ENCODE measurements around the gene CDH23. TPM values are rescaled to one million over a fixed set of nuclear protein-coding genes. Genes with fewer than 3 reads are reported as not detected.
A peak's percentile ranks its signal among the peaks of the same experiment; 100 is the strongest.

Gene CDH23
- total and polyA plus RNA-seq, 2 of the 8 experiments (the other 6 are each of a cell fraction or from before 2014, with no cell fraction given) = 1.9 to 4.9 TPM

DNA sequence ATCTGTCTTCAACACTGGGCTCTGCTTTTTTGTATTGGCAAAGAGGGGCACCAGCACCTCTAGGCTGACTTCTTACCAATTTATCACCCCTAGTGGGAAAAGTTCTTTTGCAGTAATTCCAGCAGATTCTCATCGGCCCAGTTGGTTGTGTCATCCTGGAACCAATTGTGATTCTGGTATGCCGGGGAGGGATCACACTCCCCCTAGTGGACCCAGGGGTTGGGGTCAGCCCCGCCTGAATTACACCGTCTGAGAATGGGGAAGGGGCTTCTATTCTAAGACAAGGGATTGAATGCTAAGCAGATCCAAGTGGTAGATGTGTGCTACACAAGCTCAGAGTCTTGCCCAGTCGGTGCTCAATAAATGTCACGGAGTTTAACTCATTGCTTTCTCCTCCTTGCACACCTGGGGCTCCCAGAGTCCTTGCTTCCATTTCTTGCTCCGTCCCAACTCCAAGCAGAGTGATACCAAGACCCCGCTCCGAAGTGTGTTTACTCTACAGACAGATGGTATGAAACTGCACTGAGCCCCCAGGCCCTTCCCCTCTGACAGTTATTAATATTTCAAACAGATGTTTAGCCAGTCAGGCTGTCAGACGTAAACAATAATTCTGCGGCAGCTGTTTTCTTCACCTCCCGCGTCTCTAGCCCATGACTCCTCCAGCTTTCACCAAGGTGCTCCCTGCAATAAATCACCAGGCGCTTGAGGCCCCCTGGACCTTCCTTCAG, 251.0 kb downstream of the CDH23 start:
- Histone ChIP-seq H3K36me3 (ENCODE audit: control insufficient read depth in 2 of 4, insufficient read depth in 4 of 4, low read length in 3 of 4) (no peaks in the 10 kb centered on the region), H3K27me3 (replicated peaks in 1 of 4; ENCODE audit: control insufficient read depth in 3 of 4, extremely low read depth in 1 of 4, insufficient read depth in 3 of 4, low read length in 3 of 4) (no peaks in the 10 kb centered on the region), H2AK5ac (ENCODE audit: low read depth, low read length) (no peak overlapping the region), H3K14ac (ENCODE audit: insufficient read length) (no peak overlapping the region), H2BK15ac (ENCODE audit: low read length) (no peak overlapping the region), H4K91ac (replicated peaks; ENCODE audit: insufficient read length, low read length) (no peak overlapping the region), H4K5ac (ENCODE audit: insufficient read length, low read depth, low read length) (no peak overlapping the region), H3K4ac (replicated peaks; ENCODE audit: insufficient read length, low read depth, low read length) (no peak overlapping the region), H3K9me3 (ENCODE audit: insufficient read depth in 2 of 2, low read depth in 1 of 2, low read length in 1 of 2) (no peaks in the 10 kb centered on the region), H2BK20ac (ENCODE audit: low read length) (0 out of 2 replicates have a peak overlapping the region, but pooled peaks have one; percentile 61), H2AFZ (ENCODE audit: low read length) (no peak overlapping the region), H3K23ac (ENCODE audit: insufficient read length) (no peak overlapping the region), H2BK120ac (replicated peaks; ENCODE audit: low read depth, low read length) (no peak overlapping the region), H2BK12ac (ENCODE audit: low read depth, low read length) (peak overlapping the region; percentile 82; the same call in 1 of the 2 replicates), H3K23me2 (ENCODE audit: low read depth, low read length) (no peaks in the 10 kb centered on the region; the same call in 1 of the 2 replicates), H3K18ac (ENCODE audit: extremely low read depth, low read length) (peak overlapping the region; percentile 51; the same call in 1 of the 2 replicates), H3K79me1 (ENCODE audit: low read depth, low read length) (no peaks in the 10 kb centered on the region), H3K79me2 (ENCODE audit: control insufficient read depth in 1 of 2, insufficient read depth in 2 of 2, low read length in 2 of 2) (no peaks in the 10 kb centered on the region), H3K4me2 (ENCODE audit: insufficient read depth in 1 of 2, low read depth in 2 of 2, low read length in 2 of 2) (no peak overlapping the region), H3K27ac (ENCODE audit: low read depth, low read length) (no peak overlapping the region), H3K4me1 (replicated peaks in 1 of 4; ENCODE audit: control insufficient read depth in 3 of 4, insufficient read depth in 4 of 4, low read length in 3 of 4) (peaks cover 10 to 14% (median 10%) of the 10 kb centered on the region in 4 experiments), H3K9ac (replicated peaks in 1 of 4; ENCODE audit: extremely low read depth in 1 of 4, low read depth in 3 of 4, low read length in 3 of 4) (no peak overlapping the region), H4K20me1 (replicated peaks in 1 of 2; ENCODE audit: control insufficient read depth in 1 of 2, insufficient read depth in 2 of 2, low read length in 2 of 2) (no peaks in the 10 kb centered on the region), H2BK5ac (ENCODE audit: low read depth, low read length) (no peak overlapping the region; the same call in 1 of the 2 replicates), H3K56ac (replicated peaks; ENCODE audit: insufficient read length, low read depth, low read length) (no peak overlapping the region), H4K8ac (ENCODE audit: extremely low read depth, insufficient read depth, low read length) (no peak overlapping the region), H3K4me3 (ENCODE audit: extremely low read depth in 1 of 4, insufficient read depth in 2 of 4, low read depth in 3 of 4, low read length in 4 of 4) (no peak overlapping the region)
- CTCF ChIA-PET (ENCODE audit: partially characterized antibody) = interaction anchor here (0.6 to 6.2 kb wide), 30 partner anchors 11 to 333 kb away, joined by 3 to 50 read pairs (median 4); no protein-coding TSS in a partner anchor
- FAIRE-seq (peak; percentile 68), DNase-seq (ENCODE audit: low read depth in 1 of 2, low spot score in 2 of 2) (peak in 1 of 2 experiments; percentile 78)
- WGBS, 2 experiments (ENCODE audit: extremely low coverage in 1 of 2, insufficient coverage in 1 of 2, insufficient read length in 1 of 2, insufficient replicate concordance in 2 of 2, low coverage in 1 of 2, low lambda C conversion rate in 2 of 2, missing lambda C conversion rate in 1 of 2) = 69% methylated on average over 14 of the region's 14 CpGs; no CpG with 5 or more reads in 1 of the 2 experiments
- POLR2A ChIA-PET (ENCODE audit: partially characterized antibody) = interaction anchor here (0.9 kb wide), 1 partner anchor 9 kb away, joined by 3 read pairs; no protein-coding TSS in a partner anchor
- TF ChIP-seq SUZ12 (IDR thresholded peaks at IDR 0.05; ENCODE audit: low read length) (no peak), TEAD4 (IDR thresholded peaks at IDR 0.05; ENCODE audit: low read depth, low read length) (peak; percentile 87), EP300 (IDR thresholded peaks at IDR 0.05; ENCODE audit: borderline replicate concordance in 1 of 2, low read depth in 2 of 2, low read length in 2 of 2) (no peak)
